ENCODE results near the gene POT1. TPM values are rescaled to one million over a fixed set of nuclear protein-coding genes. Genes with fewer than 3 reads are reported as not detected.

POT1 gene
- total RNA-seq, 1 experiment from 2014 or later = 7.5 TPM

DNA sequence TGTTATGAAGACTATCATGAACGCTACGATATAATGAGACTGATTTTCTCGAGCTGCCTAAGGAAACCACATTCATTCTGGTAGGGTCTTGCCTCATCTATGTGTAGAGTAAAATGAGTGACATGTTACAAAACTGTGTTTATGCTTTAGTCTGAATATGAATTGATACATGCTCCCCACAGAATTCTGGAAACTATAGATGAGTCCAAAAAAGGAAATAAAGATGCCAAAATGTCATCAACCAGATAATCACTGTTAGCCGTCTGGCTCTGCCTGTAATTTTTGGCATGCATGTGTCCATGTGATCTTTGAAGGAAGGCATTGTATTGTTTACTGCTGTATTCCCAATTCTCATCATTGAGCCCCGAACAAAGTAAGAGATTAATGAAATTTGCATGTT, 121.4 kb downstream of the POT1 start:
- no peak for DNase-seq (ENCODE audit: low spot score)

- no peak for DNase-seq (ENCODE audit: low spot score)
These were observed 128.2 kb downstream of the POT1 start for GRCh38 chr7:124801330-124801895.

- DNase-seq (ENCODE audit: low spot score) = no peak
These were observed 129.2 kb downstream of the POT1 start for GRCh38 chr7:124800386-124800785.

- DNase-seq (ENCODE audit: low spot score) = no peak
These were observed 130.2 kb downstream of the POT1 start for GRCh38 chr7:124799448-124799847.

DNA sequence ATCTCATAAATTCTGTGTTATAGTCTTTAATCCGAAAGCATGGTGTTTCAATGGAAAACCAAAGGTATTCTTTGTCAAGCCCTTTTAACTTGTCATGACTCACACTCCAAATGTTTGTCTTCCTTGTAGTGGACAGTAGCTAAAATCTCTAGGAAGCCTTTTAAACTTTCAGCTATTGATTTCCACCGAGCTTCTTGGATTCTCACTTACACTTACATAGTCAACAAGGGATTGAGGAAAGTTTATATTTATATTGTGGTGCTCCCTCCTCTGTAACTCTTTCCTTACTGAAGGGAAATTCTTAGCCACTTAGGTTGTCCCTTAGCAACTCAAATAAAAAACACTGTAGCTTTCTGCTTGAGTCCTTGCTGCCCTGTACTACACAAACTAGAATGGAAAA, 132.9 kb downstream of the POT1 start:
- DNase-seq (ENCODE audit: low spot score) = peak; percentile 79

DNA sequence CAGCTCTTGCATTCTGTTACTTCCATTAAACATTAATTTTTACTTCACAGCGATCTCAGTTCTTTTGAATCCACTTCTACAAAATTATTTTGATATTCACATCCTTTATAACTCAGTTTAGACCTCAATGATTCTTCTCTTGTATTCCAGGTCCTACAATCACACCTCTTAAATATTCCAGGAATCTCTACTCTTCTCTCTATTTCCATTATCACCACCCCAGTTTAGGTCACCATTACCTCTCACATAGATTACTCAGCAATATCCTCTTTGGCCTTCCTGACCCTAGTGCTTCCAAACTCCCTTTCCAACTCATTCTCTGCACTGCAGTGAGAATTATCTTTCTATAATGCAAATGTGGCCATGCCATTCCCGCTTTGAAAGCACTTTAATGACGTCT, 136.9 kb downstream of the POT1 start:
- DNase-seq (ENCODE audit: low spot score) = no peak

DNA sequence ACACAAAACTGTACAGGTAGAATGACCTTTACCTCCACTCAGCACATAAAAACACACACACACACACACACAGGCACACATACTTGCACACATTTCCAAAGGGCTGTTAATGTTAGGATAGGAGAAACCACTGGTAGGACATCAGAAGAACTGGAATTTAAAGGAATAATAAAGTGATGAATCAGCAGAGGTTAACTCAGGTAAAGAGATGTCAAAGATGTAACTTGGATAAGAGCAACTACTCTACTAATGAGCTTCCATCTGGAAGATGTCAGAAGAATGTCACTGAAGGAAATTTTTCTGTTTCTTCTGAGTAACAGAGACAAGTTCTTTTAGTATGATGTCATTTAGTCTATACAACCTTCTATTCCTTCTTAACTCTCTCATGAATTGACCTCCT, 137.6 kb downstream of the POT1 start:
- peak; percentile 21 for DNase-seq (ENCODE audit: low spot score)

GRCh38 chr7:124791426-124791825, 138.2 kb downstream of the POT1 start:
- no peak for DNase-seq (ENCODE audit: low spot score)

DNA sequence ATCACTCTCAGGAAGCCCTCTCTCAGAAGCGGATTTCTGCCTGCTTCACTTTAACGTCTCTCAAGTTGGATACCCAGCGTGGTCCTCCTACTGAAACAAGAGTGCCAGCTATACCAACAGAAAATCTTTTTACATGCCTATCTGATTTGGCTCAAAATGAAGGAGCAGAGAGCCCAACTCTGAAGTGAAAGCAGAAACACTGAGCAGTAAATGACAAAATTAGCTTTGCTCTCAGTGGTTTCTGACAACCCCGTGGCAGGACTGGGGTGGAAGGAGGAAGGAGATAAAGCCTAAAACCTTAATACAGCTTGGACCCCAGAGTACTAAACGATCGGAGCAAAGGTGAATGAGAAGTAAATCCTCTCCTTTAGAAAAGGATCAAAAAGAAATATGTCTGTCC, 139.0 kb downstream of the POT1 start:
- no peak for DNase-seq (ENCODE audit: low spot score)

- no peak for DNase-seq (ENCODE audit: low spot score)
These were observed 143.6 kb downstream of the POT1 start for GRCh38 chr7:124785994-124786393.

DNA sequence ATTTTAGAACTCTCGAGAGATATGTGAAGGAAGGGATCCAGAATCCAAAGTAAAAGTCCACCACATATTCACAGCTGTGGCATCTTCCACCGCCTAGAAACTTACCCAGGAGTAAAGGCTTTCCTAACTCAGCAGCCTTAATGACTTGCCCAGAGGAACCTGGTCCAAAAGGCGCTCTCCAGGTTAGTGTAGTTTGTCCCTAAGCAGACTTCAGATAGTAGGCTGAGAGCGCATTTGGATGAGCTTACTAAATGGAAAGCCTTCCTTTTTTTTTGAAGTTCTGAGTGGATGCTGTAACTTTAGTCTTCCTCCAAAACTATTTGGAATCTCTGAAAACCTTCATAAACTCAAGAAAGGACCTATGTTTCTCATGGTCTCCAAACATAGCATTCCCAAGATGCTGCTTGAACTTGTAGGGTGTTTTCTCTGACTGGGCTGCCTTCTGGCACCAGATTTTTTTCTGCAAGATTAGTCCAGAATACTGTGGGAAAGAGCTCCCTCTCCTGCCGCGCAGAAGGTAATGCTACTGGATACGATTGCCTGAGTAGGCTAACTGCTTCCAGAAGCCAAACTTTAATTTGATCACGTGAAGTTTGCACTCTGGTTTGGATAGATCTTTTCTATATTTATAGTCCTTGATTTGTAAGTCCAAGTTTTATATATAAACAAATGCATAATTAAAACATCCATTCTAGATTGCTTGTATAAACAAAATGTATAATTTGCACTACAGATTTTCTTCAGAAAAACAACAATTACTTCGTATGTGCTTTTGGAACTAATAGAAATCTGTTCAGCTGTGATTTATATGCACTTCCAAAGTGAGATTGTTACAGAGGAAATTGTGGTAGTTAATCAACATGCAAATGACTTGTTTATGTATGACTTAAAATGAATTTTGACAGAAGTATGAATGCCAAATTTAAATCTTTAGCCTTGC, 144.5 kb downstream of the POT1 start:
- peak; percentile 61 for DNase-seq (ENCODE audit: low spot score)

DNA sequence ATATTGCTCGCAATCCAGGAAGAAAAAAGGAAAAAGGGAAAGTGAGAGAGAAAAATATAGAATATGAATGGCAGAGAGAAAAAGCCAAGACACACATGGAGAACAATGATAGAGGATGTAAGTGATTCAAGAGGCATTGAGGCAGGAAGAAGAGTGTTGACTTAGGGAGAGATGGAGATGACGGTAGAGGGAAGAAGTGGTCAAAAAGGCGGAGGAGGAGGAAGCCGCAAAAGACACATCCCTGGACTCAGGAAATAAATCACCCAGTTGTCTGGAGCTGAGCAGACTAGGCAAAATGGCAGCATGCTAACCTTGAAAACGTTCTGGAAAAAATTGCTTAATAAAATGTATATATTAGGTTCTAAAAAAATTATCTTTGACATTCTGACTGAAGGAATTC, 146.4 kb downstream of the POT1 start:
- DNase-seq (ENCODE audit: low spot score) = no peak

DNA sequence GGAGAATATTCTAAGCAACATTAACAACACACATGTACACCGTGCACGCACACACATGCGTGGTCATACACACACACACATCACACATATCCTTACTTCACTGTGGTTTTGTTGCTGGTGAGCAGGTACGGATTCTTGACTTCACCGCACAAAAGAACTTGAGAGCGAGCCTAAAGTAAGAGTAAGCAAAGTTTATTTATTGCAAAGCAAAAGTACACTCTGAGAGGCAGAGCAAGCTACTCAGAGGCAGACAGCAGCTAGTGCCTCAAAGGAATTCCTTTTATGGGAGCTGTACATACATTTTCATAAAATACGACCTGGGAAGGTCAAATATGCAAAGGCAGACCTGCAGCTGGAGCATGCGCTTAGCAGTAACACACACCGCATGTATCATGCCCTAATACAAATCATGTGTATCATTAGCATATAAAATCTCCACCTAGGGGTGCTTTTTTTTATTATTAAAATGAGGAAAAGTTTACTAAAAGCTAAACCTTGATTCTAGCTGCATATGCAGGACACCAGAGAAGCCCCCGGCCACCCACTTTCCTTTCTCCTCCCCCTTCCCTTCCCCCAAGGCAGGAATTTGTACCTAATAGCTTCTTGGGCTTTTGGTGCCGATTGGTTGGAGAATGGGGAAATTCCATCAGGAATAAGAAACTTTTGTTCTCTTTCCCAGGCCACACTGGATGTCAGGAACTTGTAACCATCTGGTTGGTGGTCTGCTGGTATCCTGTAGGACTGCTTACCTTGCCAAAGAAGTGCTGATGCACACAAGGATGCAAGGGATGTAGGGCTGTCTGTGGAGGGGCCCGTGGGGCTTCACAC, 147.5 kb downstream of the POT1 start:
- DNase-seq (ENCODE audit: low spot score) = no peak

- no peak for DNase-seq (ENCODE audit: low spot score)
These were observed 148.2 kb downstream of the POT1 start for GRCh38 chr7:124781418-124781817.

DNA sequence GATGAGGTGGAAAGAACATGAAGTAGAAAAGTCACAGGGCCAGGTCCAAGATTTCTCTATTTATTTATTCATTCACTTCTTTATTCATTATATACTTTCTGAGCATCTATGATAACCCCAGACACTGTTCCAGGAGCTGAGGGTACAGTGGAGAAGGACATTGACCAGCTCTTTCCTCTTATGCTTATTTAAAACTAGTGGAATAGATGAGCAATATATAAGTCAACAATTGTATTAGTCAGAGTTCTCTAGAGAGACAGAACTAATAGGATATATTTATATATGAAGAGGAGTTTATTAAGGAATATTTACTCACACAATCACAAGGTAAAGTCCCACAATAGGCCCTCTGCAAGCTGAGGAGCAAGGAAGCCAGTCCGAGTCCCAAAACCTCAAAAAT, 149.0 kb downstream of the POT1 start:
- no peak for DNase-seq (ENCODE audit: low spot score)

- DNase-seq (ENCODE audit: low spot score) = no peak
These were observed 149.6 kb downstream of the POT1 start for GRCh38 chr7:124780056-124780455.

GRCh38 chr7:124779620-124780019, 150.0 kb downstream of the POT1 start:
- DNase-seq (ENCODE audit: low spot score) = no peak

DNA sequence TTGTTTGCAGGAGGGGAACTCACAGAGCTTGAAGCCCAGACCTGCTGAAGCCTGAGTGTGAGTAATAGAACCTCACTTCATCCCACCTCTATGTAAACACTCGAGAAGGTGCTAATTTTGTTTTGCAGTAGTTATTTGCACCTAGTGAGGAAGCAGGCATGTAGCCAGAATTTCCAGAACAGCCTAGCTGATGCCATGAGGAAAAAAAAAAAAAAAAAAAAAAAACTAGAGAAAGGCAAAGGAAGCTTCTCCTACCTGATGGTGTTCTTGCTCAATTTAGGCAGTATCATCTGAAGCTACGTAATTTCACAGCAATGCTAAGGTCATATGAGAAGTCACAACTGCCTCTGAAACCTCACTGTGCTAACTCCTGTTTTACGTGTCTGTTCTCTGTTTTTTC, 150.4 kb downstream of the POT1 start:
- DNase-seq (ENCODE audit: low spot score) = no peak

GRCh38 chr7:124777268-124777667, 152.4 kb downstream of the POT1 start:
- DNase-seq (ENCODE audit: low spot score) = no peak

DNA sequence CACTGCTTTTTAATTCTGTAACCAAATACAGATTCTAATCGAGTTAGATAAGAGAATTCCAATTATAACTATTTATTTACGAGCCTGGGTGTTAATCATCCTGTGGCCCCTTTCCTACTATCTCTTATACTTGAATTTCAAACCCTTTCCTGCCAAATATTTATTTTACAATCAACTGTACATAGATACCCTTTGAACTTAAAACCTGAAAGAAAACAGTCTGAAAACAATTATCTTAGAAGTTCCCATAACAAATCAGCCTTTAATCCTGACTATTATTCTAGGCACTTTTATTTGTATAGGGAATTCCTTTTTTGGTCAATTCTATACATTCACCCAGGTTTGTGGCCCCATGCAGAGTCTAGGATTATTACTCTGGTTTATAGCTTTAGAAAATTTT, 153.5 kb downstream of the POT1 start:
- no peak for DNase-seq (ENCODE audit: low spot score)

GRCh38 chr7:124775422-124775821, 154.2 kb downstream of the POT1 start:
- DNase-seq (ENCODE audit: low spot score) = no peak

- no peak for DNase-seq (ENCODE audit: low spot score)
These were observed 155.7 kb downstream of the POT1 start for GRCh38 chr7:124773938-124774337.

All from HT-29 (cell line).